Psoas muscle (tissue), 8 donors: ENCODE measurements around the gene MSI1. TPM values are rescaled to one million over a fixed set of nuclear protein-coding genes. Genes with fewer than 3 reads are reported as not detected.
A peak's percentile ranks its signal among the peaks of the same experiment; 100 is the strongest.

Experiments
- ATAC-seq, 4 donors: fragments of 200-7000 bp; cut with Tn5 transposase; one replicate each; pipeline ENCODE4 v1.9.1; 2020; ENCODE audit warnings: moderate library complexity in 3 of 4, mild to moderate bottlenecking in 2 of 4
- DNase-seq, 2 donors: peaks; one replicate each; pipeline ENCODE4 v3.0.0-alpha.2; 2020
- H3K27ac ChIP-seq: fragments of 200-600 bp; one replicate; pipeline ENCODE4 v1.8.0; 2022
- H3K27me3 ChIP-seq, 3 donors: fragments of 200-600 bp in 1 of 3; one replicate each; pipeline versions ENCODE4 v1.6.1 to v1.8.0; 2013 to 2022; ENCODE audit warnings: low read length in 2 of 3, mild to moderate bottlenecking in 2 of 3, moderate library complexity in 1 of 3; ENCODE audit not compliant: insufficient read depth in 3 of 3
- H3K36me3 ChIP-seq, 2 donors: fragments of 200-600 bp in 1 of 2; one replicate each; pipeline versions ENCODE4 v1.6.1 to v1.8.0; 2013 to 2022; ENCODE audit warnings: low read depth in 1 of 2, mild to moderate bottlenecking in 1 of 2, moderate library complexity in 1 of 2; ENCODE audit not compliant: insufficient read depth in 1 of 2
- H3K4me1 ChIP-seq: fragments of 200-600 bp; one replicate; pipeline ENCODE4 v1.8.0; 2022
- H3K4me3 ChIP-seq: fragments of 200-600 bp; one replicate; pipeline ENCODE4 v1.8.0; 2022; ENCODE audit warnings: mild to moderate bottlenecking
- H3K9me3 ChIP-seq: fragments of 200-600 bp; one replicate; pipeline ENCODE4 v1.8.0; 2022
- WGBS, 3 donors: extraction: QIAGEN DNeasy Blood & Tissue Kit; methylation state at CpG; one replicate each; pipeline versions ENCODE4 v1.1.6 to v1.1.7; 2013; 5-methylcytosine and 5-hydroxymethylcytosine counted together
- intact Hi-C, 2 donors: fragments of 100-400 bp; cut with DNase I; formaldehyde crosslinking; loops; one replicate each; pipeline versions ENCODE4 v1.11.0 to v1.14.2; 2022
- polyA plus RNA-seq, 3 donors: library from polyadenylated mRNA; stranded (reverse); fragments of 200-250 nt; gene quantifications; one replicate each; pipeline ENCODE4 v1.2.3, GENCODE V29; 2013
- total RNA-seq, 4 donors: library from RNA; stranded (reverse); fragmentation: NEBNext Ultra II Directional in 2 of 4; extraction: Animal tissue kit (Norgen Biotek cat#: 25700) in 2 of 4; gene quantifications; one replicate each; pipeline versions ENCODE4 v1.2.1 to v1.2.4, GENCODE V29; 2021 to 2023
- TF ChIP-seq, protein P1 (sequence below): fragments of 200-600 bp; IDR thresholded peaks from one replicate; pipeline ENCODE4 v1.8.0; 2022; ENCODE audit warnings: antibody characterized with exemption
- donor health status: healthy with polysubstance abuse.
- donor health status: DM: no; HTN: no; CAD: no; lungs with moderate emphysema.
- donor health status: Bipolar disorder and iron deficiency.
- donor health status: healthy.
- donor health status: DM: yes; HTN: yes; CAD: no.
- donor health status: DM: no; HTN: no; CAD: no.
- donor health status: DM: no; HTN: no; CAD: no.
- donor health status: DM: yes; HTN: yes; CAD: no.

The MSI1 gene
- total and polyA plus RNA-seq, 7 donors, result 0.03 to 0.20 (median 0.05) TPM; not detected in 3

DNA sequence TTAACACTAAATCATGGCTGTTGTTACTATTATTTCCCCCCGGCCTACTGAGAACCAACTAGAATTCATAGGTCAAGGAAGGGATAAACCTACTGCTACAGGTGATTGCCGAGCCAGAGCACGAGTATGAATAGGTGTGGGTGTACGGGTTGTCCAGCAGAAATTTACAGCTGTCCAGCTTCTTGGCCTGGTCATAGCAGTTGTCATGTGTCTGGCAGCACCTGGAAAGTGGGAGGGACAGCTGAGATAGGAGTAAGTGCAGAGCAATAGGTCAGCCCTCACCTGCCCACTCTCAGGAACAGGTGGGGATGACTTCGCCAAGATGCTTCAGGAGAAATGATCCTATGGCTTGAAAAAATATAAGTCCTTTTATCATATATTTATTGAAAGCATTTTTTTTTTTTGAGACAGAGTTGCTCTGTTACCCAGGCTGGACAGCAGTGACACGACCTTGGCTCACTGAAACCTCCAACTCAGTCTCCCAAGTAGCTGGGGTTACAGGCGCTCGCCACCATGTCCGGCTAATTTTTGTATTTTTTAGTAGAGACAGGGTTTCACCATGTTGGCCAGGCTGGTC, 44.0 kb downstream of the MSI1 start:
- TF ChIP-seq, protein P1, sequence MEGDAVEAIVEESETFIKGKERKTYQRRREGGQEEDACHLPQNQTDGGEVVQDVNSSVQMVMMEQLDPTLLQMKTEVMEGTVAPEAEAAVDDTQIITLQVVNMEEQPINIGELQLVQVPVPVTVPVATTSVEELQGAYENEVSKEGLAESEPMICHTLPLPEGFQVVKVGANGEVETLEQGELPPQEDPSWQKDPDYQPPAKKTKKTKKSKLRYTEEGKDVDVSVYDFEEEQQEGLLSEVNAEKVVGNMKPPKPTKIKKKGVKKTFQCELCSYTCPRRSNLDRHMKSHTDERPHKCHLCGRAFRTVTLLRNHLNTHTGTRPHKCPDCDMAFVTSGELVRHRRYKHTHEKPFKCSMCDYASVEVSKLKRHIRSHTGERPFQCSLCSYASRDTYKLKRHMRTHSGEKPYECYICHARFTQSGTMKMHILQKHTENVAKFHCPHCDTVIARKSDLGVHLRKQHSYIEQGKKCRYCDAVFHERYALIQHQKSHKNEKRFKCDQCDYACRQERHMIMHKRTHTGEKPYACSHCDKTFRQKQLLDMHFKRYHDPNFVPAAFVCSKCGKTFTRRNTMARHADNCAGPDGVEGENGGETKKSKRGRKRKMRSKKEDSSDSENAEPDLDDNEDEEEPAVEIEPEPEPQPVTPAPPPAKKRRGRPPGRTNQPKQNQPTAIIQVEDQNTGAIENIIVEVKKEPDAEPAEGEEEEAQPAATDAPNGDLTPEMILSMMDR, result no peak
- H3K36me3 ChIP-seq, result no peaks in the 10 kb centered on the region
- 41 to 51% (median 45%) methylated on average over 9 of the region's 9 CpGs for WGBS, 3 donors
- no peaks in the 10 kb centered on the region for H3K9me3 ChIP-seq
- no peaks in the 10 kb centered on the region for H3K4me1 ChIP-seq
- ATAC-seq (peak in 1 of 4 donors; percentile 12), DNase-seq (no peak)
- intact Hi-C loops, result loop anchor here (5.0 to 10.0 kb wide), 2 partner anchors 102 to 110 kb away; partner anchors contain the start of gene COX6A1 (in 1 of the 2)
- peak overlapping the region; percentile 77 for H3K4me3 ChIP-seq
- no peak overlapping the region for H3K27ac ChIP-seq
- H3K27me3 ChIP-seq, result no peaks in the 10 kb centered on the region

DNA sequence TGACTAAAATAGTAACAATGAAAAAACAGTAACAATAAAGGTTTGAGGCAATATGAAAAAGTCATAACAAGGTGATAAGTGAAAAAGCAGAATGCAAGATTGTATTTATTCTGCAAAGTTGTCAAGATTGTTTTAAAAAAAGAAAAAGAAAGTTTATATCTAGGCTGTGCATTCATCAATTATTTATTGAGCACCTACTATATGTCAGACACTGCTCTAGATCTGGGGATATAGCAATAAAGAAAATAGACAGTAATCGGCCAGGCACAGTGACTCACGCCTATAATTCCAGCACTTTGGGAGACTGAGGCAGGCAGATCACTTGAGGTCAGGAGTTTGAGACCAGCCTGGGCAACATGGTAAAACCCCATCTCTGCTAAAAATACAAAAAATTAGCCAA, 45.2 kb downstream of the MSI1 start:
- Histone ChIP-seq H3K9me3 (no peaks in the 10 kb centered on the region), H3K4me3 (no peak overlapping the region), H3K4me1 (no peaks in the 10 kb centered on the region), H3K36me3 (no peaks in the 10 kb centered on the region), H3K27ac (no peak overlapping the region), H3K27me3 (no peaks in the 10 kb centered on the region)
- no peak for DNase-seq
- 84 to 90% (median 89%) methylated on average over 2 of the region's 2 CpGs for WGBS, 3 donors
- intact Hi-C loops, result loop anchor here (5.0 to 10.0 kb wide), 2 partner anchors 104 to 111 kb away; partner anchors contain the start of gene COX6A1 (in 1 of the 2)
- TF ChIP-seq, protein P1, result no peak
- no peak for ATAC-seq

DNA sequence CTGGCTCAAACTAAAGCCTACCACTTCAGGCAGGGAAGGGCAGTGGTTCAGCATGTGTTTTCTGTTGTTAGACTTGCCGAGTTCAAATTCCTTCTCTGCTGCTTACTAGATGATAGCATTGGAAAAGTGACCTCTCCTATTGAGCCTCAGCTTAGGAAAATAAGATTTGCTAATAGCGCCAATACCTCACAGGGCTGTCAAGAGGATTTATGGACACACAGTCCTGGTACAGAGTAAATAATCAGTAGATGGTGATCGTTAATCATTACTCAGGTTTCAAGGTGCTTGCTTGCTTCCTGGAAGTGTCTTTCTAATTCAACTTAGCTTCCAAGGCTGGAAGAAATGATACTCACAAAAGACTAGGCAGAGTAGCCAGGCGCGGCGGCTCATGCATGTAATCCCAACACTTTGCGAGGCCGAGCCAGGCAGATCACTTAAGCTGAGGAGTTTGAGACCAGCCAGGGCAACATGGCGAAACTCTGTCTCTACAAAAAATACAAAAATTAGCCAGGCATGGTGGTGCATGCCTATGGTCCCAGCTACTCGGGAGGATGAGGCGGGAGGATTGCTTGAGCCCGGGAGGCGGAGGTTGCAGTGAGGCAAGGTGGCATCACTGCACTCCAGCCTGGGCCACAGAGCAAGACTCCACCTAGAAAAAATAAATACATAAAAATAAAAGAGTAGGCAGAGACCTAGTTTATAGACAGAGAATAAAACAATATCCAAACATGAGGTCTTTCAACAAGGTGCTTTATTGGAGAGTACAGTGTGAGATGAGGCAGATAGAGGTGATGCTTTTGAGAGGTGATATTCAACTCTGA, 47.4 kb downstream of the MSI1 start:
- intact Hi-C loops, result loop anchor here (5.0 to 10.0 kb wide), 2 partner anchors 106 to 113 kb away; partner anchors contain the start of gene COX6A1 (in 1 of the 2)
- TF ChIP-seq, protein P1, result no peak
- H3K4me1 ChIP-seq, result peaks cover 4% of the 10 kb centered on the region

DNA sequence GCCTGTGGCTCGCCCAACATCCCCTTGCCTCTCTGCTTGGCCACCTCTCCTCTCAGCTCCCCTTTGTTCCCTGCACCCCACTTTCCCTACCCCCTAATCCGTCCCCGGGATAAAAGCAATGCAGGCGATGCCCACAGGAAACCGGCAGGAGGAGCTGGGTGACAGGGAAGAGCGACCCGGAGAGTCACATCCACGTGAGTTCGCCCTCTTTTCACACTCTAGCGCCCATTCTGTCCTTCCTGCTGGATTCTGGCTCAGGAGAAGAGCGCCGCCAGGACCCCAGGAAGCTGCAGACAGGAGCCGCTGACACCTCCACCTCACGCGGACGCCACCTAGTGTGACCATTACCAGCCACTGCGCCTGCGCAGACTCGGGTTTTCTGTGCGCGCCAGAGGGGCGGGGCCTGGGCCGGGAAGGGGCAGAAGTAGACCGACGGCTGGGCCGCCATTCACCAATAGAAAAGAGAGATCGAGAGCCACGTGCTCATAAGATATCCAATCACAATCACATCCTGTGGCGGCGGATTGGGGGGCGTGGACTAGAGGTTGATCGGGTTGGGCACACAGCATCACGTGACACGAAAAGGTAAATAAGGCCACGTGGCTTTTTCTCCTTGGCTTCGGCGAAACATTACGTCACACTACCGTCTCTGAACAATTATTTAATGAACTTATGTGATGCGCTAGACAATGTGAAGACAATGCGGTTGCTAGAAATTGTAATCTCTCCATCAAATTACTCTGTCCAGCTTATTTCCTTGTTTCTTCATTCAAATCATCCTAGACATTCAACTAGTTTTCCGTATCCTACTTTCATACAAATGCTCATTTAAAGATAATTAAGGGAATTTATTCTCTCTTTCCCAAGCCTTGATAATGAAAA, 51.5 kb downstream of the MSI1 start:
- Histone ChIP-seq H3K4me1 (peaks cover 7% of the 10 kb centered on the region), H3K36me3 (peaks cover 0 to 13% of the 10 kb centered on the region in 2 donors), H3K4me3 (peak overlapping the region; percentile 70), H3K9me3 (no peaks in the 10 kb centered on the region), H3K27ac (peak overlapping the region; percentile 86), H3K27me3 (no peaks in the 10 kb centered on the region)
- ATAC-seq (peak; percentile 99 to 100 (median 100)), DNase-seq (peak; percentile 99 to 100)
- WGBS, 3 donors, result 1 to 2% (median 1%) methylated on average over 42 of the region's 42 CpGs
- intact Hi-C loops, result no loop called here
- TF ChIP-seq, protein P1, result peak; percentile 53

More for the DNA sequence above, 47.4 kb downstream of the MSI1 start:
- H3K9me3 ChIP-seq, result no peaks in the 10 kb centered on the region
- H3K27me3 ChIP-seq, result no peaks in the 10 kb centered on the region
- no peaks in the 10 kb centered on the region for H3K36me3 ChIP-seq
- no peak for DNase-seq
- H3K27ac ChIP-seq, result no peak overlapping the region
- no peak overlapping the region for H3K4me3 ChIP-seq
- no peak for ATAC-seq
- 49 to 58% (median 51%) methylated on average over 13 of the region's 13 CpGs for WGBS, 3 donors
